Peyer's patch (tissue), 4 donors: ENCODE measurements around the gene DOC2A. TPM values are rescaled to one million over a fixed set of nuclear protein-coding genes. Genes with fewer than 3 reads are reported as not detected.

Experiments
- DNase-seq, 3 donors: peaks; one replicate each; pipeline ENCODE4 v3.0.0-alpha.2; 2017 to 2019
- H3K27ac ChIP-seq, 4 donors: fragments of 200-600 bp; sonication (generic); one replicate each; pipeline ENCODE4 v1.5.1; 2016 to 2019
- H3K27me3 ChIP-seq, 2 donors: fragments of 200-600 bp; sonication (generic); one replicate each; pipeline ENCODE4 v1.5.1; 2019
- H3K36me3 ChIP-seq, 3 donors: fragments of 200-600 bp; sonication (generic); one replicate each; pipeline ENCODE4 v1.5.1; 2016 to 2019
- H3K4me1 ChIP-seq, 4 donors: fragments of 200-600 bp; sonication (generic); one replicate each; pipeline ENCODE4 v1.5.1; 2016 to 2019
- H3K4me3 ChIP-seq, 4 donors: fragments of 200-600 bp; sonication (generic); 1 replicate in 3 of 4; 2 replicates in 1 of 4; pipeline ENCODE4 v1.5.1; 2016 to 2019; ENCODE audit warnings: mild to moderate bottlenecking in 1 of 4
- H3K9me3 ChIP-seq, 4 donors: fragments of 200-600 bp; sonication (generic); one replicate each; pipeline ENCODE4 v1.5.1; 2016 to 2019; ENCODE audit warnings: mild to moderate bottlenecking in 1 of 4
- CTCF ChIP-seq, 6 experiments: fragments of 450-650 bp in 4 of 6; fragments of 200-600 bp in 2 of 6; sonication (generic) in 1 of 6; IDR thresholded peaks; one replicate each; pipeline ENCODE4 v1.5.1; 2017 to 2019; ENCODE audit warnings: antibody characterized with exemption in 6 of 6, mild to moderate bottlenecking in 3 of 6, moderate library complexity in 1 of 6
- POLR2A ChIP-seq, 2 donors: fragments of 450-650 bp; IDR thresholded peaks; one replicate each; pipeline ENCODE4 v1.5.1; 2017; ENCODE audit warnings: antibody characterized with exemption in 2 of 2, mild to moderate bottlenecking in 2 of 2, moderate library complexity in 2 of 2
- total RNA-seq, 4 donors: library from RNA; depleted of rRNA; stranded (reverse); fragments of >200 nt; gene quantifications; one replicate each; pipeline ENCODE4 v1.1.0, GENCODE V29; 2016

Gene DOC2A
- total RNA-seq, 4 donors from 2014 or later, result 2.5 to 4.9 (median 2.9) TPM; not detected in 1

DNA sequence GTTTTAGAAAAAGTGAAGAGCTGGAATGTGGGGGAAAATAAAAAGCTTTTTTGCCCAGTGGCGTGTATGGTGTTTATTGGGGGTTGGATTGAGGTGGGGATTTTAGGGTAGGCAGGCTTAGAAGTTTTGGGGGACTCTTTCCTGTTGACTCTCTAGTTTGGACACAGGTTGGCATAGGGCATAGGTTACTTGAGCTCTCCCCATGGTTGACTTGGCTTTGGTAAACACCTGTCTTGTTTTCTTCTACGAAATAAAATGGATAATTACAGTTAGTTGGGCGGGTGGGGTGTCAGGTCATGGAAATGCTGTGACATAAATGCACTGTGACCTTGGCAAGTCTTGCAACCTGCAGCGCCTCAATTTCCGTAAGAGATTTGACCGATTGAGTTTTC is 37.8 kb downstream of the DOC2A start:
- Histone ChIP-seq H3K27me3 (no peaks in the 10 kb centered on the region), H3K27ac (peak overlapping the region in 3 of 4 donors; percentile 86 to 90 (median 87)), H3K4me1 (peaks cover 0 to 38% (median 12%) of the 10 kb centered on the region in 4 donors), H3K4me3 (peak overlapping the region; percentile 72 to 96 (median 91)), H3K36me3 (peaks cover 0 to 31% (median 0%) of the 10 kb centered on the region in 3 donors), H3K9me3 (no peaks in the 10 kb centered on the region)
- DNase-seq, result no peak
- TF ChIP-seq POLR2A (IDR thresholded peaks at IDR 0.05) (no peak), CTCF (IDR thresholded peaks at IDR 0.05) (no peak)

DNA sequence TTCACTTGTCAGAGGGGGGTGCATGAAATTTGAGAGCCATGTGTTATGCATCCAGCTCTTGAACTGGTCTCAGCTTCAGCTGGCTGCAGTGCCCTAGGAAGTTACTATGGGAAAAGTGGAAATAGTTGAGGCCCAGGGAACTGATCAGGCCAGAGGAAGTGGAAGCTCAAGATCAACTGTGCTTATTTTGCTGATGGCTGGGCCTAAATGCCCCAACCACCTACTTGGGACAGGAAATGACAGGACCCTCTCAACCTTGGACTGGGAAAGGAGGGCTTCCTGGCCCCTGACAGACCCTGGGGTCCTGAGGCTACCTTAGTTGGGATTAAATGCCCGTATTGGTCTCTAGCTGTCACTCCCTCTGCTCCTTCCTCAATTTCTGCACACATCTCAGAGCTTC is 38.3 kb downstream of the DOC2A start:
- H3K27me3 ChIP-seq, result no peaks in the 10 kb centered on the region
- peaks cover 0 to 35% (median 12%) of the 10 kb centered on the region in 4 donors for H3K4me1 ChIP-seq
- no peak overlapping the region for H3K27ac ChIP-seq
- H3K36me3 ChIP-seq, result peaks cover 0 to 30% (median 0%) of the 10 kb centered on the region in 3 donors
- H3K4me3 ChIP-seq, result no peak overlapping the region
- no peak for DNase-seq
- TF ChIP-seq POLR2A (IDR thresholded peaks at IDR 0.05) (no peak), CTCF (IDR thresholded peaks at IDR 0.05) (no peak)
- no peaks in the 10 kb centered on the region for H3K9me3 ChIP-seq

DNA sequence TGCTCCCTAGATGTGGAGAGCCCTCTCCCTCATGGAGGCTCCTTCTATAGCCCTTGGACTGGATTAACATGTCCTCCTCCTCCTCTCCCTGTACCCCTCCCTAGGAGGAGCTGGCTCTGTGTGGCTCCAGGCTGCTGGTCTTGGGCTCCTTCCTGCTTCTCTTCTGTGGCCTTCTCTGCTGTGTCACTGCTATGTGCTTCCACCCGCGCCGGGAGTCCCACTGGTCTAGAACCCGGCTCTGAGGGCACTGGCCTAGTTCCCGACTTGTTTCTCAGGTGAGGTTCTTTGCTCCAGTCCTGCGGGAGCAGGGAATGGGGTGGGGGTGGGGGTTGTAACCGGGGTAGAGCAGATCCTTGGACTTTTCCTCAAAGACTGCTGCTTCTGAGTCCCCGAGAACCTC is 39.5 kb downstream of the DOC2A start:
- H3K9me3 ChIP-seq, result no peaks in the 10 kb centered on the region
- DNase-seq, result no peak
- peaks cover 0 to 25% (median 12%) of the 10 kb centered on the region in 4 donors for H3K4me1 ChIP-seq
- peaks cover 0 to 39% (median 0%) of the 10 kb centered on the region in 3 donors for H3K36me3 ChIP-seq
- H3K4me3 ChIP-seq, result no peak overlapping the region
- no peaks in the 10 kb centered on the region for H3K27me3 ChIP-seq
- no peak overlapping the region for H3K27ac ChIP-seq
- no peak for TF ChIP-seq CTCF (IDR thresholded peaks at IDR 0.05)
- no peak for TF ChIP-seq POLR2A (IDR thresholded peaks at IDR 0.05)

DNA sequence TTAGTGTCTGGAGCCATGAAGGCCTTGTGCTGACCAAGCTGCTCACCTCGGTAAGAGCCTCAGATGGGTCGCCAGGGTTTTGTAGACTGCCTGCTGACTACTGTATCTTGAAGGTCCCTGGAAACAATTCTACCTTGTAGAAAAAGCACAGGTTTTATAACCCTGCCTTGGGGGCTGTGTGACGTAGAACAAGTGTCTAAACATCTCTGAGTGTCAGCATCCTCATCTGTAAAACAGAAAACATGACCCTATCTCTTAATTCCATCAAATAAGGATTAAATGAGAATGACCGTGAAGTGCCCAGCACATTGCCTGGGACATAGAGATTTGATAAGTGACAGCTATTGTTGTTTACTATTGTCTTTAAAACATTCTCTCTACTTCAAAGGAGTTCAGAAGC is 42.6 kb downstream of the DOC2A start:
- Histone ChIP-seq H3K4me1 (peaks cover 0 to 24% (median 0%) of the 10 kb centered on the region in 4 donors), H3K4me3 (no peak overlapping the region), H3K9me3 (no peaks in the 10 kb centered on the region), H3K36me3 (peaks cover 0 to 46% (median 0%) of the 10 kb centered on the region in 3 donors), H3K27ac (no peak overlapping the region), H3K27me3 (no peaks in the 10 kb centered on the region)
- DNase-seq, result no peak
- TF ChIP-seq POLR2A (IDR thresholded peaks at IDR 0.05) (no peak), CTCF (IDR thresholded peaks at IDR 0.05) (no peak)

DNA sequence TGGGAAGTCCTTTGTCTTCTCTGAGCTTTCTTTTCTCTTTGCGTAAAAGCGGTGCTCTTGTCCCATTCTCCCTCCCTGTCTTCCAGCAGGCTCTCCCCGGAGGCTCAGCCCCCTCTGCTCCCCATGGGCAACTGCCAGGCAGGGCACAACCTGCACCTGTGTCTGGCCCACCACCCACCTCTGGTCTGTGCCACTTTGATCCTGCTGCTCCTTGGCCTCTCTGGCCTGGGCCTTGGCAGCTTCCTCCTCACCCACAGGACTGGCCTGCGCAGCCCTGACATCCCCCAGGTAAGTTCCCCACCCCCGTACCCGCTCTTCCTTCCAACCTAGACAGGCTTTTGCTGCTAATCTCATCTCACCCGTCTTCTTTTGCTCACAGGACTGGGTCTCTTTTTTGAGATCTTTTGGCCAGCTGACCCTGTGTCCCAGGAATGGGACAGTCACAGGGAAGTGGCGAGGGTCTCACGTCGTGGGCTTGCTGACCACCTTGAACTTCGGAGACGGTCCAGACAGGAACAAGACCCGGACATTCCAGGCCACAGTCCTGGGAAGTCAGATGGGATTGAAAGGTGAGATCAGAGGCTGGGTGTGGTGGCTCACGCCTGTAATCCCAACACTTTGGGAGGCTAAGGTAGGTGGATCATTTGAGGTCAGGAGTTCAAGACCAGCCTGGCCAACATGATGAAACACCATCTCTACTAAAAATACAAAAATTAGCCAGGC is 47.6 kb downstream of the DOC2A start:
- Histone ChIP-seq H3K27ac (peak overlapping the region; percentile 93 to 99 (median 97)), H3K36me3 (peaks cover 0 to 22% (median 0%) of the 10 kb centered on the region in 3 donors), H3K4me1 (peaks cover 0 to 27% (median 5%) of the 10 kb centered on the region in 4 donors), H3K4me3 (peak overlapping the region in 2 of 4 donors; percentile 69 to 86), H3K9me3 (no peaks in the 10 kb centered on the region), H3K27me3 (no peaks in the 10 kb centered on the region)
- TF ChIP-seq CTCF (IDR thresholded peaks at IDR 0.05) (no peak), POLR2A (IDR thresholded peaks at IDR 0.05) (no peak)
- DNase-seq, result no peak
